ENCODE measurements around the gene AK1. TPM values are rescaled to one million over a fixed set of nuclear protein-coding genes. Genes with fewer than 3 reads are reported as not detected.

AK1 gene
- total RNA-seq, 1 experiment from 2014 or later, result 31.6 TPM

DNA sequence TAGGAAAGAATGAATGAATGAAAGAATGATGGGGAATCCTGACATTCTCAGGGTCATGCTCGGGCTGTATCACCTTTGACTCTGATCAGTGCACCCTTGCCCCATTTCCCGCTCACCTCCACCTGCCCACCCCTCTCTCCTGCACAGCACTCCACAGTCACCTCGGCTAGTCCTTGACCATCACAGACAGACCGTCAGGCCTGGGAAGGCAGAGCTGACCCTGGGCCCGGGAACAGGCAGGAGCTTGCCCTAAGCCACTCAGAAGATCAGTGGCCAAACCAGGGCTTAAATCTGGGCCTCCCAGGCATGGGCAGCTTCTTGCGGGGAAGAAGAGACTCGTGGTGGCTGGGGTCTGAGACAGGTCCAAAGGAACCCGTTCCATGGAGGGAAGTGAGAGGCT is 18.3 kb upstream of the AK1 start:
- no peak overlapping the region for H3K27ac ChIP-seq (ENCODE audit: insufficient read length, low read depth, low read length)
- no peak overlapping the region for H3K18ac ChIP-seq (ENCODE audit: insufficient read length, low read depth, low read length)
- H2AFZ ChIP-seq (ENCODE audit: low read length), result no peak overlapping the region
- DNase-seq, result no peak
- H3K14ac ChIP-seq (ENCODE audit: insufficient read depth, low read length), result no peak overlapping the region; the same call in 1 of the 2 replicates
- H3K23ac ChIP-seq (ENCODE audit: insufficient read length, low read depth, low read length), result no peak overlapping the region
- H2BK12ac ChIP-seq (ENCODE audit: insufficient read length, low read depth, low read length), result no peak overlapping the region
- H3K9me3 ChIP-seq (ENCODE audit: control insufficient read depth, low read depth, low read length), result no peaks in the 10 kb centered on the region
- Mint-ChIP-seq H3K27me3 (ENCODE audit: low read depth) (no peaks in the 10 kb centered on the region), H3K4me1 (peaks cover 10 to 23% of the 10 kb centered on the region in 2 experiments), H3K36me3 (ENCODE audit: insufficient read depth in 1 of 3, low read depth in 3 of 3) (peaks cover 41 to 58% (median 51%) of the 10 kb centered on the region in 3 experiments), H3K4me3 (no peak overlapping the region), H3K9me3 (peaks cover 9% of the 10 kb centered on the region in 2 experiments; a peak in 3 of 5 replicates), H3K27ac (peak overlapping the region in 1 of 3 experiments; percentile 79; a peak in 1 of 7 replicates)
- H3T11ph ChIP-seq (ENCODE audit: low read length), result no peak overlapping the region
- H4K8ac ChIP-seq (replicated peaks; ENCODE audit: insufficient read length, low read depth, low read length), result no peak overlapping the region
- peaks cover 4% of the 10 kb centered on the region for H3K23me2 ChIP-seq (ENCODE audit: insufficient read length, low read depth, low read length, poor library complexity, severe bottlenecking)
- H3K4me2 ChIP-seq (ENCODE audit: insufficient read depth, insufficient read length, low read length), result no peak overlapping the region
- no peak overlapping the region for H2AK5ac ChIP-seq (ENCODE audit: insufficient read length, low read length)
- H2BK15ac ChIP-seq (ENCODE audit: low read depth, low read length), result no peak overlapping the region
- H3K79me1 ChIP-seq (ENCODE audit: insufficient read depth, low read depth, low read length, poor library complexity, severe bottlenecking), result no peaks in the 10 kb centered on the region
- no peaks in the 10 kb centered on the region for H3K79me2 ChIP-seq (ENCODE audit: insufficient read depth, low read length)
- no peak overlapping the region for H2BK5ac ChIP-seq (ENCODE audit: insufficient read length, low read length)
- H3K27me3 ChIP-seq (ENCODE audit: insufficient read depth, low read length), result no peaks in the 10 kb centered on the region
- H4K20me1 ChIP-seq (ENCODE audit: control insufficient read depth, insufficient read depth, insufficient read length), result no peaks in the 10 kb centered on the region
- TF ChIP-seq, protein P1, sequence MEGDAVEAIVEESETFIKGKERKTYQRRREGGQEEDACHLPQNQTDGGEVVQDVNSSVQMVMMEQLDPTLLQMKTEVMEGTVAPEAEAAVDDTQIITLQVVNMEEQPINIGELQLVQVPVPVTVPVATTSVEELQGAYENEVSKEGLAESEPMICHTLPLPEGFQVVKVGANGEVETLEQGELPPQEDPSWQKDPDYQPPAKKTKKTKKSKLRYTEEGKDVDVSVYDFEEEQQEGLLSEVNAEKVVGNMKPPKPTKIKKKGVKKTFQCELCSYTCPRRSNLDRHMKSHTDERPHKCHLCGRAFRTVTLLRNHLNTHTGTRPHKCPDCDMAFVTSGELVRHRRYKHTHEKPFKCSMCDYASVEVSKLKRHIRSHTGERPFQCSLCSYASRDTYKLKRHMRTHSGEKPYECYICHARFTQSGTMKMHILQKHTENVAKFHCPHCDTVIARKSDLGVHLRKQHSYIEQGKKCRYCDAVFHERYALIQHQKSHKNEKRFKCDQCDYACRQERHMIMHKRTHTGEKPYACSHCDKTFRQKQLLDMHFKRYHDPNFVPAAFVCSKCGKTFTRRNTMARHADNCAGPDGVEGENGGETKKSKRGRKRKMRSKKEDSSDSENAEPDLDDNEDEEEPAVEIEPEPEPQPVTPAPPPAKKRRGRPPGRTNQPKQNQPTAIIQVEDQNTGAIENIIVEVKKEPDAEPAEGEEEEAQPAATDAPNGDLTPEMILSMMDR (conservative IDR thresholded peaks at IDR 0.05), result no peak
- peaks cover 3% of the 10 kb centered on the region; the same call in 1 of the 2 replicates for H3K4me1 ChIP-seq (ENCODE audit: insufficient read depth, low read length)
- WGBS (ENCODE audit: extremely low coverage, insufficient read length, low lambda C conversion rate), result no CpG with 5 or more reads among the region's 8 CpGs
- no peak overlapping the region for H4K5ac ChIP-seq (ENCODE audit: insufficient read length, low read depth, low read length)
- H3K4ac ChIP-seq (ENCODE audit: low read depth, low read length), result no peak overlapping the region
- no peak overlapping the region for H3K9ac ChIP-seq (ENCODE audit: extremely low read depth, insufficient read length, low read length)
- no peak overlapping the region for H2BK20ac ChIP-seq (ENCODE audit: low read depth, low read length, poor library complexity, severe bottlenecking)
- no peak overlapping the region for H2BK120ac ChIP-seq (ENCODE audit: low read depth, low read length, poor library complexity, severe bottlenecking)
- H4K91ac ChIP-seq (ENCODE audit: insufficient read length, low read depth, low read length), result no peak overlapping the region
- H3K56ac ChIP-seq (ENCODE audit: insufficient read length, low read depth, low read length), result no peak overlapping the region

Measured in H9 (cell line).